ENCODE measurements around the gene NGLY1. TPM values are rescaled to one million over a fixed set of nuclear protein-coding genes. Genes with fewer than 3 reads are reported as not detected.

NGLY1 gene
- total RNA-seq, 2 donors from 2014 or later: 39.5 to 40.4 TPM

GRCh38 chr3:25725810-25726209 lies 57.4 kb downstream of the NGLY1 start:
- no peak overlapping the region for H3K4me3 Mint-ChIP-seq
- H3K27me3 ChIP-seq (ENCODE audit: control insufficient read depth, insufficient read depth, low read length, poor library complexity, severe bottlenecking): no peaks in the 10 kb centered on the region
- no peaks in the 10 kb centered on the region for H3K9me3 ChIP-seq (ENCODE audit: control insufficient read depth, low read length)
- H3K27ac Mint-ChIP-seq: no peak overlapping the region
- peaks cover 19% of the 10 kb centered on the region for H3K4me1 Mint-ChIP-seq
- 94% methylated on average over 3 of the region's 3 CpGs; no CpG with 5 or more reads in 1 of the 2 experiments for WGBS, 2 experiments (ENCODE audit: insufficient coverage in 1 of 2, insufficient read length in 1 of 2)
- peaks cover 12% of the 10 kb centered on the region for H3K36me3 ChIP-seq (ENCODE audit: control insufficient read depth, insufficient read depth, low read length)
- DNase-seq: no peak
- TF ChIP-seq CTCF (conservative IDR thresholded peaks at IDR 0.05): no peak
- no peaks in the 10 kb centered on the region for H3K4me1 ChIP-seq (ENCODE audit: control insufficient read depth, insufficient read depth, low read length)
- no peaks in the 10 kb centered on the region for H3K9me3 Mint-ChIP-seq
- no peak overlapping the region for H3K9ac ChIP-seq (ENCODE audit: extremely low read depth, low read length, poor library complexity, severe bottlenecking)
- no peak overlapping the region for H3K4me3 ChIP-seq (ENCODE audit: low read length)
- no peaks in the 10 kb centered on the region for H3K27me3 Mint-ChIP-seq (ENCODE audit: insufficient read depth)
- peaks cover 12% of the 10 kb centered on the region for H3K36me3 Mint-ChIP-seq (ENCODE audit: low read depth)
- no peak overlapping the region for H3K27ac ChIP-seq (ENCODE audit: low read depth, low read length)

GRCh38 chr3:25724948-25725645 lies 58.1 kb downstream of the NGLY1 start:
- no peak for DNase-seq
- peaks cover 12% of the 10 kb centered on the region for H3K36me3 ChIP-seq (ENCODE audit: control insufficient read depth, insufficient read depth, low read length)
- H3K4me3 ChIP-seq (ENCODE audit: low read length): no peak overlapping the region
- 95 to 100% methylated on average over 1 to 2 of the region's 2 CpGs for WGBS, 2 experiments (ENCODE audit: insufficient coverage in 1 of 2, insufficient read length in 1 of 2)
- no peak for TF ChIP-seq CTCF (conservative IDR thresholded peaks at IDR 0.05)
- Mint-ChIP-seq H3K36me3 (ENCODE audit: low read depth) (peaks cover 12% of the 10 kb centered on the region), H3K27me3 (ENCODE audit: insufficient read depth) (no peaks in the 10 kb centered on the region), H3K27ac (no peak overlapping the region), H3K4me1 (peaks cover 19% of the 10 kb centered on the region), H3K4me3 (no peak overlapping the region), H3K9me3 (no peaks in the 10 kb centered on the region)
- no peak overlapping the region for H3K9ac ChIP-seq (ENCODE audit: extremely low read depth, low read length, poor library complexity, severe bottlenecking)
- H3K4me1 ChIP-seq (ENCODE audit: control insufficient read depth, insufficient read depth, low read length): no peaks in the 10 kb centered on the region
- no peaks in the 10 kb centered on the region for H3K27me3 ChIP-seq (ENCODE audit: control insufficient read depth, insufficient read depth, low read length, poor library complexity, severe bottlenecking)
- H3K9me3 ChIP-seq (ENCODE audit: control insufficient read depth, low read length): no peaks in the 10 kb centered on the region
- no peak overlapping the region for H3K27ac ChIP-seq (ENCODE audit: low read depth, low read length)

GRCh38 chr3:25723802-25724201 lies 59.4 kb downstream of the NGLY1 start:
- Histone ChIP-seq H3K9me3 (ENCODE audit: control insufficient read depth, low read length) (no peaks in the 10 kb centered on the region), H3K27me3 (ENCODE audit: control insufficient read depth, insufficient read depth, low read length, poor library complexity, severe bottlenecking) (no peaks in the 10 kb centered on the region), H3K36me3 (ENCODE audit: control insufficient read depth, insufficient read depth, low read length) (peaks cover 15% of the 10 kb centered on the region), H3K4me3 (ENCODE audit: low read length) (no peak overlapping the region), H3K27ac (ENCODE audit: low read depth, low read length) (no peak overlapping the region), H3K4me1 (ENCODE audit: control insufficient read depth, insufficient read depth, low read length) (no peaks in the 10 kb centered on the region), H3K9ac (ENCODE audit: extremely low read depth, low read length, poor library complexity, severe bottlenecking) (no peak overlapping the region)
- WGBS, 2 experiments (ENCODE audit: insufficient coverage in 1 of 2, insufficient read length in 1 of 2): 100% methylated on average over 1 of the region's 2 CpGs; no CpG with 5 or more reads in 1 of the 2 experiments
- Mint-ChIP-seq H3K27ac (no peak overlapping the region), H3K4me1 (peaks cover 19% of the 10 kb centered on the region), H3K27me3 (ENCODE audit: insufficient read depth) (no peaks in the 10 kb centered on the region), H3K4me3 (no peak overlapping the region), H3K9me3 (no peaks in the 10 kb centered on the region), H3K36me3 (ENCODE audit: low read depth) (peaks cover 8% of the 10 kb centered on the region)
- no peak for DNase-seq
- no peak for TF ChIP-seq CTCF (conservative IDR thresholded peaks at IDR 0.05)
